SH-SY5Y (cell line): Measurements from ENCODE around the gene LCAT.

Experiments used
- GATA2 ChIP-seq: IDR thresholded peaks from 2 replicates; pipeline ENCODE4 v1.6.1; 2011; ENCODE audit warnings: mild to moderate bottlenecking, low read depth, low read length
- GATA3 ChIP-seq: IDR thresholded peaks from 2 replicates; pipeline ENCODE4 v1.6.1; 2011; ENCODE audit warnings: low read depth, mild to moderate bottlenecking, low read length, moderate library complexity

The LCAT gene

GRCh38 chr16:67892899-67893742 is 50.8 kb downstream of the LCAT start, which contains the start of gene PSKH1:
Gene PSKH1 (plus strand): TSS chr16:67893254. CDS start chr16:67908750, 15,496 bp downstream.
- no peak for TF ChIP-seq GATA2
- TF ChIP-seq GATA3 = no peak

- TF ChIP-seq GATA2 (no peak), GATA3 (no peak)
Measured at GRCh38 chr16:67892375-67892774, 51.5 kb downstream of the LCAT start.
